ENCODE data around the gene S100A7A.

- TF ChIP-seq HDGF (IDR thresholded peaks at IDR 0.05; ENCODE audit: borderline replicate concordance) (no peak), ELF4 (IDR thresholded peaks at IDR 0.05) (no peak), TARDBP (IDR thresholded peaks at IDR 0.05) (no peak), SP1 (IDR thresholded peaks at IDR 0.05) (no peak), SUZ12 (IDR thresholded peaks at IDR 0.05) (no peak), NFRKB (IDR thresholded peaks at IDR 0.05) (no peak)
Observed at GRCh38 chr1:153466908-153467307, 50.6 kb downstream of the S100A7A start.

All from HEK293T (cell line).